Keratinocyte (primary cell): ENCODE data around the gene IQSEC2. TPM values are rescaled to one million over a fixed set of nuclear protein-coding genes. Genes with fewer than 3 reads are reported as not detected.

Source experiments
- DNase-seq: peaks from one replicate; pipeline ENCODE4 v3.0.0-alpha.2; 2011; ENCODE audit warnings: low read depth, missing footprints, low spot score
- FAIRE-seq: peaks from 2 replicates; lab custom pipeline; 2011; peaks lifted over from hg19 to GRCh38; lab: Jason Lieb, UNC
- H2AFZ ChIP-seq: 2 replicates; pipeline ENCODE4 v1.6.0; 2012; ENCODE audit warnings: low read length, control low read depth, inconsistent platforms; ENCODE audit not compliant: control insufficient read depth
- H3K27ac ChIP-seq: 2 replicates; pipeline ENCODE4 v1.5.1; 2011; ENCODE audit warnings: low read length; ENCODE audit not compliant: control insufficient read depth, insufficient read depth
- H3K27me3 ChIP-seq: 3 replicates; pipeline ENCODE4 v1.6.0; 2011; ENCODE audit warnings: low read length; ENCODE audit not compliant: control insufficient read depth, insufficient read depth; ENCODE audit errors: extremely low read depth
- H3K36me3 ChIP-seq, 2 experiments: 2 replicates in 1 of 2; 3 replicates in 1 of 2; pipeline ENCODE4 v1.5.1; 2011; ENCODE audit warnings: low read length in 2 of 2, mild to moderate bottlenecking in 1 of 2; ENCODE audit not compliant: control insufficient read depth in 2 of 2, insufficient read depth in 2 of 2; ENCODE audit errors: extremely low read depth in 1 of 2
- H3K4me1 ChIP-seq: 3 replicates; pipeline ENCODE4 v1.5.1; 2011; ENCODE audit warnings: low read length; ENCODE audit not compliant: control insufficient read depth, insufficient read depth; ENCODE audit errors: extremely low read depth
- H3K4me2 ChIP-seq: 3 replicates; pipeline ENCODE4 v1.6.0; 2011; ENCODE audit warnings: low read depth, low read length; ENCODE audit not compliant: control insufficient read depth, insufficient read depth; ENCODE audit errors: extremely low read depth
- H3K4me3 ChIP-seq, 3 experiments: fragments of 200-600 bp in 1 of 3; sonication (generic) in 1 of 3; 2 replicates in 2 of 3; 3 replicates in 1 of 3; pipeline ENCODE4 v1.5.1; 2011 to 2016; ENCODE audit warnings: low read length in 3 of 3, mild to moderate bottlenecking in 3 of 3, control low read depth in 2 of 3, inconsistent platforms in 1 of 3, low read depth in 1 of 3, mixed read lengths in 1 of 3, mixed run types in 1 of 3, moderate library complexity in 1 of 3; ENCODE audit not compliant: control insufficient read depth in 2 of 3, insufficient read depth in 2 of 3; ENCODE audit errors: extremely low read depth in 1 of 3
- H3K79me2 ChIP-seq: 2 replicates; pipeline ENCODE4 v1.6.0; 2012; ENCODE audit warnings: low read length; ENCODE audit not compliant: control insufficient read depth, insufficient read depth
- H3K9ac ChIP-seq: 3 replicates; pipeline ENCODE4 v1.6.0; 2011; ENCODE audit warnings: low read length; ENCODE audit not compliant: control insufficient read depth, insufficient read depth; ENCODE audit errors: extremely low read depth
- H3K9me1 ChIP-seq: 3 replicates; pipeline ENCODE4 v1.6.0; 2011; ENCODE audit warnings: low read length; ENCODE audit not compliant: control insufficient read depth, insufficient read depth; ENCODE audit errors: extremely low read depth
- H3K9me3 ChIP-seq: 2 replicates; pipeline ENCODE4 v1.5.1; 2012; ENCODE audit warnings: low read depth, low read length; ENCODE audit not compliant: control insufficient read depth
- H4K20me1 ChIP-seq: 3 replicates; pipeline ENCODE4 v1.6.0; 2011; ENCODE audit warnings: low read length; ENCODE audit not compliant: control insufficient read depth, insufficient read depth; ENCODE audit errors: extremely low read depth
- EZH2 ChIP-seq: IDR thresholded peaks from one replicate; pipeline ENCODE4 v1.6.1; 2012; ENCODE audit warnings: inconsistent platforms, mild to moderate bottlenecking, low read length, moderate library complexity
- dilution Hi-C: fragments of 300-500 bp; cut with MboI; formaldehyde crosslinking; loops from one replicate; pipeline ENCODE4 v1.7.0; 2020; ENCODE audit warnings: low sequenced_read_pairs; ENCODE audit not compliant: extremely low pct_ligation_motif_present
- polyA plus RNA-seq, 5 experiments: library from polyadenylated mRNA; depleted of rRNA in 3 of 5; stranded (reverse) in 3 of 5; stranded (forward) in 1 of 5; unstranded in 1 of 5; fragments of >200 nt; gene quantifications; 1 replicate in 1 of 5; 2 replicates in 3 of 5; 3 replicates in 1 of 5; pipeline versions ENCODE4 v1.2.1 to v1.2.3, GENCODE V29; 2011 to 2012; ENCODE audit warnings: missing spikeins in 2 of 5, low read depth in 1 of 5, low replicate concordance in 1 of 5
- TF ChIP-seq, protein P1 (sequence below), 3 experiments: IDR thresholded peaks in 1 of 3; conservative IDR thresholded peaks in 1 of 3; optimal IDR thresholded peaks in 1 of 3; 2 replicates in 2 of 3; 3 replicates in 1 of 3; pipeline versions ENCODE3 to v1.5.1; 2011; ENCODE audit warnings: low read length in 3 of 3, mild to moderate bottlenecking in 3 of 3, moderate library complexity in 2 of 3, control low read depth in 1 of 3, inconsistent platforms in 1 of 3; ENCODE audit not compliant: insufficient read depth in 2 of 3; ENCODE audit errors: extremely low read depth in 1 of 3

The IQSEC2 gene
- polyA plus RNA-seq, 1 donor (not counting 4 experiments of a cell fraction or from before 2014, with no cell fraction given), result 4.7 TPM

DNA sequence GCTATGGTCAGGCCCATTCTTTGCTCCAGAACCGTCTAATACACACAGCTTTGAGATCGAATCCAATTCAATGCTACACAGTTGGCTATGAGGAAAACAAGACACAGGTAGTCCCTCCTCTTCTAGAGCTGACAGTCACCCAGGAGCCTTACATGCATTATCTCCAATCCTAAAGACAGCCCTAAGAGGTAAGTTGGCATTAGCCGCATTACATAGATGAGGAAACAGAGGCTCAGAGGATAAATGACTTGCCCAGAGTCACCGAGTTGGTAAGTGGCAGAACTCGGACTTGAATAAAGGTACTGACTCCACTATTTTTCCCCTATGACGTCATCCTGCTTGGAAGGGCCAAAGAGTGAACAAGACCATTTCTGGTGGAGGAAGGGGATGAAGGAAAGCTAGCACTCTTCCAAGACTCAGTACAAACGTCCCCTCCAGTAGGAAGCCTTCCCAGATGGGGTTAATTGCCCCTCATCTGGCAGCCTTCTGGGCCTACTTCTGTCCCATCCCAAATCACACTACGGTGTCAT lies 8.5 kb downstream of the IQSEC2 start:
- Histone ChIP-seq H3K36me3 (no peaks in the 10 kb centered on the region), H3K27me3 (no peaks in the 10 kb centered on the region), H3K9me1 (no peaks in the 10 kb centered on the region), H3K27ac (no peak overlapping the region), H3K9ac (no peak overlapping the region), H2AFZ (no peak overlapping the region), H3K4me3 (no peak overlapping the region), H3K9me3 (no peaks in the 10 kb centered on the region), H3K4me2 (no peak overlapping the region), H3K79me2 (no peaks in the 10 kb centered on the region), H3K4me1 (peaks cover 8% of the 10 kb centered on the region), H4K20me1 (no peaks in the 10 kb centered on the region)
- dilution Hi-C loops, result no loop called here
- no peak for DNase-seq
- TF ChIP-seq, protein P1, sequence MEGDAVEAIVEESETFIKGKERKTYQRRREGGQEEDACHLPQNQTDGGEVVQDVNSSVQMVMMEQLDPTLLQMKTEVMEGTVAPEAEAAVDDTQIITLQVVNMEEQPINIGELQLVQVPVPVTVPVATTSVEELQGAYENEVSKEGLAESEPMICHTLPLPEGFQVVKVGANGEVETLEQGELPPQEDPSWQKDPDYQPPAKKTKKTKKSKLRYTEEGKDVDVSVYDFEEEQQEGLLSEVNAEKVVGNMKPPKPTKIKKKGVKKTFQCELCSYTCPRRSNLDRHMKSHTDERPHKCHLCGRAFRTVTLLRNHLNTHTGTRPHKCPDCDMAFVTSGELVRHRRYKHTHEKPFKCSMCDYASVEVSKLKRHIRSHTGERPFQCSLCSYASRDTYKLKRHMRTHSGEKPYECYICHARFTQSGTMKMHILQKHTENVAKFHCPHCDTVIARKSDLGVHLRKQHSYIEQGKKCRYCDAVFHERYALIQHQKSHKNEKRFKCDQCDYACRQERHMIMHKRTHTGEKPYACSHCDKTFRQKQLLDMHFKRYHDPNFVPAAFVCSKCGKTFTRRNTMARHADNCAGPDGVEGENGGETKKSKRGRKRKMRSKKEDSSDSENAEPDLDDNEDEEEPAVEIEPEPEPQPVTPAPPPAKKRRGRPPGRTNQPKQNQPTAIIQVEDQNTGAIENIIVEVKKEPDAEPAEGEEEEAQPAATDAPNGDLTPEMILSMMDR (optimal IDR thresholded peaks at IDR 0.05 in 1 of 3, IDR thresholded peaks at IDR 0.05 in 1 of 3, conservative IDR thresholded peaks at IDR 0.05 in 1 of 3; ENCODE audit: extremely low read depth in 1 of 3, insufficient read depth in 2 of 3, low read length in 3 of 3), result no peak
- TF ChIP-seq EZH2, result no peak
- no peak for FAIRE-seq

GRCh38 chrX:53269536-53270107 lies 11.8 kb downstream of the IQSEC2 start:
- Histone ChIP-seq H3K9ac (no peak overlapping the region), H3K79me2 (no peaks in the 10 kb centered on the region), H3K4me1 (peaks cover 25% of the 10 kb centered on the region), H3K27ac (no peak overlapping the region), H3K4me3 (no peak overlapping the region), H4K20me1 (no peaks in the 10 kb centered on the region), H3K27me3 (peaks cover 4% of the 10 kb centered on the region), H3K9me3 (no peaks in the 10 kb centered on the region), H2AFZ (no peak overlapping the region), H3K4me2 (no peak overlapping the region), H3K36me3 (no peaks in the 10 kb centered on the region), H3K9me1 (no peaks in the 10 kb centered on the region)
- FAIRE-seq, result no peak
- dilution Hi-C loops, result no loop called here
- TF ChIP-seq, protein P1 (optimal IDR thresholded peaks at IDR 0.05 in 1 of 3, IDR thresholded peaks at IDR 0.05 in 1 of 3, conservative IDR thresholded peaks at IDR 0.05 in 1 of 3; ENCODE audit: extremely low read depth in 1 of 3, insufficient read depth in 2 of 3, low read length in 3 of 3), result no peak
- TF ChIP-seq EZH2, result no peak
- no peak for DNase-seq
